ENCODE results near the gene MPPED1.

DNA sequence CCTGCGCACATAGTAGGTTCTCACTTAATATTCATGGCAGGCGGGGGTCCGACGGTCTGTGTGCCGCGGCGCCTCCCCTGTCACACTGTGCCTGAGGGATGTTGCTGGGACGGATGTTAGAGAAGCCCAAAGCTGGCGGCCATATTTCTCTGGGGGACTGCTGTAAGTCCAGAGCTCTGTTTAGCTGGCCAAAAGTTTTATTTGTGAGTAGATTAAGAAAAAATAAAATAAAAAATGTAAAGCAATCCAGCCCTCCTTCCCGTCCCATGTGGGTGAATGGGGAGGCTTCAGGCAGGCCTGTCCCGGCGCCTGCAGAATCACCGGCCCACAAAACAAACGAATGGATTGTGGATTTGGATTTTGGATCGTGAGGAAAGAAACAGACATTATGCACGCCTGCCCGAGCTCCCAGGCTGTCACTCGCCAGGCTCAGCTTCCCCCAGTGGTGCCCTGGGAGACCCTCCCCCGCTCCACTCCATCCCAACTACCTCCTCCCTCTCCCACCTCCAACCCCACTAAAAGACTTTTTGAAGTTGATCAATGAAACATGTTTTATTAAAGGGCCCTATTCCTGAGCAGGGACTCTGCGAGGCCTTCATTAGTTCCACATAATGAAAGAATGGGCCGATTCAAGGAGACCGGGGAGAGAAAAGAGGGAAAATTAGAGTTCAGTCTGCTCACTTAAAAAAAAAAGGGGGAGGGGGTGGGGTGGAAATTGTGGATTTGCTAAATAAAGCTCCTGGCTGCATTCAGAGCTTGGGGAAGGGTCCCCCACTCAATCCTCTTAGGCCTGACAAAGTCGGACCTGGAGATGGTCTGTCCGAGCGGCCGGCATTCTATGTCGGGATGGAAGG is 48.3 kb upstream of the MPPED1 start:
- TF ChIP-seq, protein P1, sequence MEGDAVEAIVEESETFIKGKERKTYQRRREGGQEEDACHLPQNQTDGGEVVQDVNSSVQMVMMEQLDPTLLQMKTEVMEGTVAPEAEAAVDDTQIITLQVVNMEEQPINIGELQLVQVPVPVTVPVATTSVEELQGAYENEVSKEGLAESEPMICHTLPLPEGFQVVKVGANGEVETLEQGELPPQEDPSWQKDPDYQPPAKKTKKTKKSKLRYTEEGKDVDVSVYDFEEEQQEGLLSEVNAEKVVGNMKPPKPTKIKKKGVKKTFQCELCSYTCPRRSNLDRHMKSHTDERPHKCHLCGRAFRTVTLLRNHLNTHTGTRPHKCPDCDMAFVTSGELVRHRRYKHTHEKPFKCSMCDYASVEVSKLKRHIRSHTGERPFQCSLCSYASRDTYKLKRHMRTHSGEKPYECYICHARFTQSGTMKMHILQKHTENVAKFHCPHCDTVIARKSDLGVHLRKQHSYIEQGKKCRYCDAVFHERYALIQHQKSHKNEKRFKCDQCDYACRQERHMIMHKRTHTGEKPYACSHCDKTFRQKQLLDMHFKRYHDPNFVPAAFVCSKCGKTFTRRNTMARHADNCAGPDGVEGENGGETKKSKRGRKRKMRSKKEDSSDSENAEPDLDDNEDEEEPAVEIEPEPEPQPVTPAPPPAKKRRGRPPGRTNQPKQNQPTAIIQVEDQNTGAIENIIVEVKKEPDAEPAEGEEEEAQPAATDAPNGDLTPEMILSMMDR (conservative IDR thresholded peaks at IDR 0.05) = no peak
- no peak for TF ChIP-seq ZFX (IDR thresholded peaks at IDR 0.05)

All from C4-2B (cell line).